Measurements from ENCODE around the gene HERC2. TPM values are rescaled to one million over a fixed set of nuclear protein-coding genes. Genes with fewer than 3 reads are reported as not detected.
"Not testable (repeated sequence)": the region's sequence is repeated elsewhere in the genome, so short reads cannot be mapped to it uniquely, and the experiment has no call there.

The HERC2 gene
- total RNA-seq, 1 experiment from 2014 or later, result 69.2 TPM

DNA sequence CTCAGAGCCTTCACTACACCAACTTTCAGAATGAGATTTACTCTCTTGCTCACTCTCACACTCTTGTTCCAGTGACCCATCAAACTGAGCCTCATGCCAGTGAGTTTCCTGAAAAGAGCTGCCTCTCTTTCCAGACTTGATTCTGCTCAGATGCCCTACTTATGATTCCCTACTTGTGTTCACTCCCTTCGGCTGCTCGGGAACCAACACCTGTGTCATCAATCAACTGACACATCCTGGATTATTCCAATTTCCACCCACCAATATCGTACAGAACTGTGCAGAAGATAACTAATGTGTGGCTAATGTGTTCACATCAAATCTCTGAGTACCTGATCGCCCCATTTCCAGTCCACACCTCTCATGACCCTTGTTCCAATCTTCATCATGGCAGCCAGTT is 100.3 kb downstream of the HERC2 start:
- H3K4ac ChIP-seq (ENCODE audit: low read depth, low read length); H3K79me1 ChIP-seq (ENCODE audit: insufficient read depth, low read depth, low read length, poor library complexity, severe bottlenecking); H3K56ac ChIP-seq (ENCODE audit: insufficient read length, low read depth, low read length); H2AK5ac ChIP-seq (ENCODE audit: insufficient read length, low read length); H2BK12ac ChIP-seq (ENCODE audit: insufficient read length, low read depth, low read length); H3K9me3 Mint-ChIP-seq; H2BK5ac ChIP-seq (ENCODE audit: insufficient read length, low read length); H2BK20ac ChIP-seq (ENCODE audit: low read depth, low read length, poor library complexity, severe bottlenecking); H3K14ac ChIP-seq (ENCODE audit: insufficient read depth, low read length); H3K79me2 ChIP-seq (ENCODE audit: insufficient read depth, low read length); H3K27me3 Mint-ChIP-seq (ENCODE audit: low read depth); H3K4me1 ChIP-seq (ENCODE audit: insufficient read depth, low read length); H4K5ac ChIP-seq (ENCODE audit: insufficient read length, low read depth, low read length); H3K9ac ChIP-seq (ENCODE audit: extremely low read depth, insufficient read length, low read length); H3K23ac ChIP-seq (ENCODE audit: insufficient read length, low read depth, low read length); H3K4me3 Mint-ChIP-seq; H2BK15ac ChIP-seq (ENCODE audit: low read depth, low read length); H3K27me3 ChIP-seq (ENCODE audit: insufficient read depth, low read length); H3K9me3 ChIP-seq (ENCODE audit: control insufficient read depth, low read depth, low read length); H2BK120ac ChIP-seq (ENCODE audit: low read depth, low read length, poor library complexity, severe bottlenecking); H3K4me1 Mint-ChIP-seq; H3K27ac ChIP-seq (ENCODE audit: insufficient read length, low read depth, low read length); H3T11ph ChIP-seq (ENCODE audit: low read length); H3K4me2 ChIP-seq (ENCODE audit: insufficient read depth, insufficient read length, low read length); DNase-seq; H2AFZ ChIP-seq (ENCODE audit: low read length); H3K23me2 ChIP-seq (ENCODE audit: insufficient read length, low read depth, low read length, poor library complexity, severe bottlenecking); H3K18ac ChIP-seq (ENCODE audit: insufficient read length, low read depth, low read length); H4K8ac ChIP-seq (replicated peaks; ENCODE audit: insufficient read length, low read depth, low read length); H4K20me1 ChIP-seq (ENCODE audit: control insufficient read depth, insufficient read depth, insufficient read length); H3K27ac Mint-ChIP-seq; H4K91ac ChIP-seq (ENCODE audit: insufficient read length, low read depth, low read length): not testable (repeated sequence)
- WGBS (ENCODE audit: extremely low coverage, insufficient read length, low lambda C conversion rate), result no CpG with 5 or more reads among the region's 4 CpGs
- peaks cover 35 to 62% (median 57%) of the 10 kb centered on the region in 3 experiments for H3K36me3 Mint-ChIP-seq (ENCODE audit: insufficient read depth in 1 of 3, low read depth in 3 of 3)

All from H9 (cell line).